HepG2 (cell line): ENCODE measurements around the gene PLOD3. TPM values are rescaled to one million over a fixed set of nuclear protein-coding genes. Genes with fewer than 3 reads are reported as not detected.

Experiments used
- ETV5 ChIP-seq: IDR thresholded peaks from 2 replicates; pipeline ENCODE4 v1.6.1; 2018; ENCODE audit warnings: missing biosample characterization, missing genetic modification reagents, inconsistent platforms, borderline replicate concordance
- JUNB ChIP-seq: sonication (generic); formaldehyde crosslinking; IDR thresholded peaks from 2 replicates; pipeline ENCODE4 v1.8.0; 2022; ENCODE audit warnings: missing genetic modification reagents, mild to moderate bottlenecking, borderline replicate concordance
- KLF15 ChIP-seq: sonication (generic); formaldehyde crosslinking; IDR thresholded peaks from 2 replicates; pipeline ENCODE4 v1.8.1; 2023; ENCODE audit warnings: borderline replicate concordance, mild to moderate bottlenecking, inconsistent platforms, missing genetic modification reagents, mixed read lengths
- KLF6 ChIP-seq: IDR thresholded peaks from 2 replicates; pipeline ENCODE4 v1.8.0; 2016; ENCODE audit warnings: missing biosample characterization, missing genetic modification reagents
- PAWR ChIP-seq: sonication (generic); formaldehyde crosslinking; IDR thresholded peaks from 2 replicates; pipeline ENCODE4 v1.4.0; 2020; ENCODE audit warnings: missing genetic modification reagents, mild to moderate bottlenecking, borderline replicate concordance
- PHF8 ChIP-seq: sonication (generic); formaldehyde crosslinking; IDR thresholded peaks from 2 replicates; pipeline ENCODE4 v1.5.0; 2020; ENCODE audit warnings: missing genetic modification reagents
- PTBP1 ChIP-seq: fragments of 200-400 bp; formaldehyde crosslinking; IDR thresholded peaks from 2 replicates; pipeline ENCODE4 v1.6.1; 2018; ENCODE audit warnings: low read length, low read depth; ENCODE audit not compliant: poor library complexity, severe bottlenecking
- ZBTB3 ChIP-seq: sonication (generic); formaldehyde crosslinking; IDR thresholded peaks from 2 replicates; pipeline ENCODE4 v1.4.0; 2020; ENCODE audit warnings: low read depth, mild to moderate bottlenecking, moderate library complexity, missing genetic modification reagents, borderline replicate concordance
- ZMAT5 ChIP-seq: sonication (generic); formaldehyde crosslinking; IDR thresholded peaks from 2 replicates; pipeline ENCODE4 v1.5.0; 2020; ENCODE audit warnings: mild to moderate bottlenecking, low read depth, missing genetic modification reagents, borderline replicate concordance
- ZNF205 ChIP-seq: IDR thresholded peaks from 2 replicates; pipeline ENCODE4 v1.6.1; 2018; ENCODE audit warnings: missing biosample characterization, missing genetic modification reagents
- ZNF24 ChIP-seq: fragments of 450-650 bp; IDR thresholded peaks from 2 replicates; pipeline ENCODE4 v1.6.1; 2017; ENCODE audit warnings: antibody characterized with exemption, mild to moderate bottlenecking
- ZNF281 ChIP-seq: sonication (generic); formaldehyde crosslinking; IDR thresholded peaks from 2 replicates; pipeline ENCODE4 v1.4.0; 2020; ENCODE audit warnings: missing genetic modification reagents, borderline replicate concordance
- ZNF33A ChIP-seq: sonication (generic); formaldehyde crosslinking; IDR thresholded peaks from 2 replicates; pipeline ENCODE4 v1.5.1; 2020; ENCODE audit warnings: missing genetic modification reagents, mild to moderate bottlenecking, moderate library complexity, borderline replicate concordance
- ZNF496 ChIP-seq: sonication (generic); formaldehyde crosslinking; IDR thresholded peaks from 2 replicates; pipeline ENCODE4 v1.8.1; 2023; ENCODE audit warnings: mild to moderate bottlenecking, moderate library complexity, missing genetic modification reagents; ENCODE audit not compliant: insufficient replicate concordance
- ZNF549 ChIP-seq: sonication (generic); formaldehyde crosslinking; IDR thresholded peaks from 2 replicates; pipeline ENCODE4 v1.5.0; 2020; ENCODE audit warnings: missing genetic modification reagents
- ZNF883 ChIP-seq: sonication (generic); formaldehyde crosslinking; IDR thresholded peaks from 2 replicates; pipeline ENCODE4 v1.5.1; 2020; ENCODE audit warnings: mild to moderate bottlenecking, missing genetic modification reagents; ENCODE audit errors: not compliant biosample characterization
- ZSCAN5A ChIP-seq: sonication (generic); formaldehyde crosslinking; IDR thresholded peaks from 2 replicates; pipeline ENCODE4 v1.8.0; 2022; ENCODE audit warnings: mild to moderate bottlenecking, missing genetic modification reagents, borderline replicate concordance
- polyA plus RNA-seq, 8 experiments: library from polyadenylated mRNA; depleted of rRNA in 3 of 8; stranded (reverse) in 7 of 8; unstranded in 1 of 8; fragments of >200 nt; fragmentation: Illumina TruSeq in 4 of 8; extraction: Trizol in 4 of 8; gene quantifications; 2 replicates each; pipeline versions ENCODE4 v1.2.1 to v1.2.3, GENCODE V29; 2011 to 2016; ENCODE audit warnings: low read depth in 4 of 8, missing spikeins in 1 of 8, mixed read lengths in 1 of 8; ENCODE audit not compliant: insufficient read depth in 1 of 8
- total RNA-seq, 5 experiments: library from RNA; depleted of rRNA; stranded (reverse); fragments of >200 nt; fragmentation: Illumina TruSeq; extraction: Trizol; gene quantifications; 2 replicates each; pipeline ENCODE4 v1.2.3, GENCODE V29; 2016; ENCODE audit warnings: low read depth in 1 of 5
- TF ChIP-seq, protein P1 (sequence below): sonication (generic); formaldehyde crosslinking; IDR thresholded peaks from 2 replicates; pipeline ENCODE4 v1.4.0; 2020; ENCODE audit warnings: mild to moderate bottlenecking, missing genetic modification reagents
- TF ChIP-seq, protein P2 (sequence below): sonication (generic); formaldehyde crosslinking; IDR thresholded peaks from 2 replicates; pipeline ENCODE4 v1.8.0; 2022; ENCODE audit warnings: low read depth, missing genetic modification reagents

The PLOD3 gene
- total and polyA plus RNA-seq, 2 of the 13 experiments (the other 11 are each of a cell fraction or from before 2014, with no cell fraction given), result 65.8 to 67.4 TPM

- TF ChIP-seq ZBTB3 (CRISPR knock-in tag), result no peak
- peak; percentile 13; the same call in 1 of the 2 replicates for TF ChIP-seq KLF6 (CRISPR knock-in tag)
- no peak for TF ChIP-seq JUNB
- no peak; the same call in 1 of the 2 replicates for TF ChIP-seq KLF15
- TF ChIP-seq, protein P1, sequence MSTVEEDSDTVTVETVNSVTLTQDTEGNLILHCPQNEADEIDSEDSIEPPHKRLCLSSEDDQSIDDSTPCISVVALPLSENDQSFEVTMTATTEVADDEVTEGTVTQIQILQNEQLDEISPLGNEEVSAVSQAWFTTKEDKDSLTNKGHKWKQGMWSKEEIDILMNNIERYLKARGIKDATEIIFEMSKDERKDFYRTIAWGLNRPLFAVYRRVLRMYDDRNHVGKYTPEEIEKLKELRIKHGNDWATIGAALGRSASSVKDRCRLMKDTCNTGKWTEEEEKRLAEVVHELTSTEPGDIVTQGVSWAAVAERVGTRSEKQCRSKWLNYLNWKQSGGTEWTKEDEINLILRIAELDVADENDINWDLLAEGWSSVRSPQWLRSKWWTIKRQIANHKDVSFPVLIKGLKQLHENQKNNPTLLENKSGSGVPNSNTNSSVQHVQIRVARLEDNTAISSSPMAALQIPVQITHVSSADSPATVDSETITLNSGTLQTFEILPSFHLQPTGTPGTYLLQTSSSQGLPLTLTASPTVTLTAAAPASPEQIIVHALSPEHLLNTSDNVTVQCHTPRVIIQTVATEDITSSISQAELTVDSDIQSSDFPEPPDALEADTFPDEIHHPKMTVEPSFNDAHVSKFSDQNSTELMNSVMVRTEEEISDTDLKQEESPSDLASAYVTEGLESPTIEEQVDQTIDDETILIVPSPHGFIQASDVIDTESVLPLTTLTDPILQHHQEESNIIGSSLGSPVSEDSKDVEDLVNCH (CRISPR knock-in tag), result no peak
- no peak; the same call in 1 of the 2 replicates for TF ChIP-seq ZNF549 (CRISPR knock-in tag)
- peak; percentile 94 for TF ChIP-seq PHF8 (CRISPR knock-in tag)
- peak; percentile 73 for TF ChIP-seq ETV5 (CRISPR knock-in tag)
- TF ChIP-seq PTBP1, result no peak
- TF ChIP-seq ZNF496, result no peak
- no peak for TF ChIP-seq ZNF205 (CRISPR knock-in tag)
- TF ChIP-seq ZMAT5, result no peak
- TF ChIP-seq ZNF883 (CRISPR knock-in tag), result peak; percentile 81
- TF ChIP-seq PAWR (CRISPR knock-in tag), result no peak
- TF ChIP-seq ZSCAN5A, result no peak; the same call in 1 of the 2 replicates
- TF ChIP-seq ZNF24, result no peak
- TF ChIP-seq ZNF33A (CRISPR knock-in tag), result no peak
- TF ChIP-seq, protein P2, sequence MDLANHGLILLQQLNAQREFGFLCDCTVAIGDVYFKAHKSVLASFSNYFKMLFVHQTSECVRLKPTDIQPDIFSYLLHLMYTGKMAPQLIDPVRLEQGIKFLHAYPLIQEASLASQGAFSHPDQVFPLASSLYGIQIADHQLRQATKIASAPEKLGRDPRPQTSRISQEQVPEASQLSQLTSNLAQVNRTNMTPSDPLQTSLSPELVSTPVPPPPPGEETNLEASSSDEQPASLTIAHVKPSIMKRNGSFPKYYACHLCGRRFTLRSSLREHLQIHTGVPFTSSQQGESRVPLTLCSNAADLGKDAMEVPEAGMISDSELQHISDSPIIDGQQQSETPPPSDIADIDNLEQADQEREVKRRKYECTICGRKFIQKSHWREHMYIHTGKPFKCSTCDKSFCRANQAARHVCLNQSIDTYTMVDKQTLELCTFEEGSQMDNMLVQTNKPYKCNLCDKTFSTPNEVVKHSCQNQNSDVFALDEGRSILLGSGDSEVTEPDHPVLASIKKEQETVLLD (CRISPR knock-in tag), result no peak; the same call in 1 of the 2 replicates
- peak; percentile 56; the same call in 1 of the 2 replicates for TF ChIP-seq ZNF281 (CRISPR knock-in tag)
Observed at GRCh38 chr7:101244375-101245146, 27.2 kb upstream of the PLOD3 start, which contains the start of gene FIS1 (continued).
